HG03095 (cell line): ENCODE results near the gene NEO1.

Experiments used
- ATAC-seq: cut with Tn5 transposase; IDR thresholded peaks from one replicate; pipeline ENCODE4 v1.9.1; 2021; ENCODE audit warnings: moderate library complexity; ENCODE audit not compliant: unreplicated experiment

The NEO1 gene, protein sequence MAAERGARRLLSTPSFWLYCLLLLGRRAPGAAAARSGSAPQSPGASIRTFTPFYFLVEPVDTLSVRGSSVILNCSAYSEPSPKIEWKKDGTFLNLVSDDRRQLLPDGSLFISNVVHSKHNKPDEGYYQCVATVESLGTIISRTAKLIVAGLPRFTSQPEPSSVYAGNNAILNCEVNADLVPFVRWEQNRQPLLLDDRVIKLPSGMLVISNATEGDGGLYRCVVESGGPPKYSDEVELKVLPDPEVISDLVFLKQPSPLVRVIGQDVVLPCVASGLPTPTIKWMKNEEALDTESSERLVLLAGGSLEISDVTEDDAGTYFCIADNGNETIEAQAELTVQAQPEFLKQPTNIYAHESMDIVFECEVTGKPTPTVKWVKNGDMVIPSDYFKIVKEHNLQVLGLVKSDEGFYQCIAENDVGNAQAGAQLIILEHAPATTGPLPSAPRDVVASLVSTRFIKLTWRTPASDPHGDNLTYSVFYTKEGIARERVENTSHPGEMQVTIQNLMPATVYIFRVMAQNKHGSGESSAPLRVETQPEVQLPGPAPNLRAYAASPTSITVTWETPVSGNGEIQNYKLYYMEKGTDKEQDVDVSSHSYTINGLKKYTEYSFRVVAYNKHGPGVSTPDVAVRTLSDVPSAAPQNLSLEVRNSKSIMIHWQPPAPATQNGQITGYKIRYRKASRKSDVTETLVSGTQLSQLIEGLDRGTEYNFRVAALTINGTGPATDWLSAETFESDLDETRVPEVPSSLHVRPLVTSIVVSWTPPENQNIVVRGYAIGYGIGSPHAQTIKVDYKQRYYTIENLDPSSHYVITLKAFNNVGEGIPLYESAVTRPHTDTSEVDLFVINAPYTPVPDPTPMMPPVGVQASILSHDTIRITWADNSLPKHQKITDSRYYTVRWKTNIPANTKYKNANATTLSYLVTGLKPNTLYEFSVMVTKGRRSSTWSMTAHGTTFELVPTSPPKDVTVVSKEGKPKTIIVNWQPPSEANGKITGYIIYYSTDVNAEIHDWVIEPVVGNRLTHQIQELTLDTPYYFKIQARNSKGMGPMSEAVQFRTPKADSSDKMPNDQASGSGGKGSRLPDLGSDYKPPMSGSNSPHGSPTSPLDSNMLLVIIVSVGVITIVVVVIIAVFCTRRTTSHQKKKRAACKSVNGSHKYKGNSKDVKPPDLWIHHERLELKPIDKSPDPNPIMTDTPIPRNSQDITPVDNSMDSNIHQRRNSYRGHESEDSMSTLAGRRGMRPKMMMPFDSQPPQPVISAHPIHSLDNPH (N-terminal part only)

DNA sequence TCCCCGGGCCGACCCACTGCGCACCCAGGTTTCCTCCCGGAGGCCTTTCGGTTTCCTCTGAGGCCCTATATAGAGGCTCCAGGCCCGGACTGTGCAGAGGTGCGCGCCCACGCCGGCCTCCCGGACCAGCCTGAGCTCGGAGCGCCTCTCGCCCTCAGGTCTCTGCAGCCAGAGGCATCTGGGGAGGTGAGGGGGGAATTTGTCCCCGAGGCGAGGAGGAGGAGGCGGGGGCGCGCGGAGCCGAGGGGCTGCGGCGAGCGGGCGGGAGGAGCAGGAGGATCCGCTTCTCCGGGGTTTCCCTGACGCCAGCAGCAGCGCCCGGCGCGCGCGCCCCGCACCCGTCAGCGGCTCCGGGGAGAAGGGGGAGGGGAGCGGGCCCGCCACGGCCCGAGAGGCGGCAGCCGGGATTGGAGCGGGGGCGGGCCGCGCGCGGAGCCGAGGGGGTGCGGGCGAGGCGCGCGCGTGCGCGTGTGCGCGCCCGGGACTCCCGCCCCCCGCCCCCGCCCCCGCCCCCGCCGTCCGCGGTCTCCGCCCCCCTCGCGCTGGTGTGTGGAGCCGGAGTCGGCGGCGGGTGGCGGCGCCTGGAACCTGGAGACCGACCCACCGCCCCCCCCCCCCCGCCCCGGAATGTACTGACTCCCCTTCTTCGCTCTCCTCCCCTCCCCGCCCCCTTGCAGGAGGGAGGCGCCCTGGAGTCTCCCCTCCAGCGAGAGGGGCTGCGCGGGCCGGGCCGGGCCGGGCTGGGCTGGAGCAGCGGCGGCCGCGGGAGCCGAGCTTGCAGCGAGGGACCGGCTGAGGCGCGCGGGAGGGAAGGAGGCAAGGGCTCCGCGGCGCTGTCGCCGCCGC is at the start of gene NEO1:
NEO1 (plus strand) TSS at position 657 of the 846 bp plus-strand sequence. CDS start 213 bp downstream, outside the sequence.
- ATAC-seq = peak; percentile 60

DNA sequence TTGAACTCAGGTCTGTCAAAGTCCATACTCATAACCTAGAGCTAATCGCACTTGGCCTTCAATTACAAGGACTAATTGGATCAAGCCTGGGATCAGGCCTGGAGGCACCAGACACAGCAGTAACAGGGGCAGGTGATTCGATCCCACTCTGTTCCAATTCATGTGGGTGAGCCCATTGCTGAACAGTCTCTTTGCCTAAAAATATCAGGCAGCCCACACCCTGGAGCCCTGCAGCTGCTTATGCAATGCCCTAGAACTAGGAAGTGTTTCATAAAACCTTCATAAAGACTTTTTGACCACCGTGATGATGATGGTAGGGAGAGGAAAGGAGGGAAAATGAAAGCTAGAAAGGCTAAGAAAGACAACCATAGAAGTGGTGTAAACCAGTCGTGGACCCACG is 47.8 kb upstream of the NEO1 start:
- ATAC-seq = no peak

DNA sequence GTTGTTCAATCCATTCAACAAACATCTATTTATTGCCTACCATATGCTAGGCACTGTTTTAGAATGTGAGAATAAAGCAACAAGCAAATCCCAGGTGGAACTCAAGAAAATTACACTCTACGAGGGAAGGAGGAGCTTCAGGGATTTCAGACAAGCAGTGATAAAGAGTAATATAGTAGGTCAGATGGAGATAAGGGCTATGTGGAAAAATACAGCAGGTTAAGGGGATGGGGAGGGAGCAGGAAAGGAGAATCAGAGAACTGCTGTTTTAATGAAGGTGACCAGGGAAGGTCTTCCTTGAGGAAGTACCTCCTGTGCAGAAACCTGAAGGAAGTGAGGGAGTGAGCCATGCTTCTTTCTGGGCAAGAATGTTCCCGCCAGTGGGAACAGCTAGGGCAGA is 47.2 kb upstream of the NEO1 start:
- ATAC-seq = no peak

DNA sequence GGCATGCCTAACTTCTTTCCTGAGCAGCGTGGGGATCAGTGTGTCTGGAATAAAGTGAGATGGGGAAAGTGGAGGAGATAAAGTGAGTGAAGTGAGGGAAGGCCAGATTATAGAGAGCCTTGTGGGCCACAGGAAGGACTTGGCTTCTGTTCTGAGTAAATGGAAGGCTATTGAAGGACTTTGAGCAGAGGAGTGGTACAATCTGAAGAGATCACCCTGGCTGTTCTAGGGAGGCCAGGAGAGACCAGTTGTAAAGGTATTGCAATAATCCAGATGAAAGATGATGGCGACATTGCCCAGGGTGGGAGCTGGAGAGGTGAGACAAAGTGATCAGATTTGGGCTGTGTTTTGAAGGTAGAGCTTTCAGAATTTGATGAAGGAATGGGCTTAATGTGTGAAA is 46.8 kb upstream of the NEO1 start:
- ATAC-seq = no peak

DNA sequence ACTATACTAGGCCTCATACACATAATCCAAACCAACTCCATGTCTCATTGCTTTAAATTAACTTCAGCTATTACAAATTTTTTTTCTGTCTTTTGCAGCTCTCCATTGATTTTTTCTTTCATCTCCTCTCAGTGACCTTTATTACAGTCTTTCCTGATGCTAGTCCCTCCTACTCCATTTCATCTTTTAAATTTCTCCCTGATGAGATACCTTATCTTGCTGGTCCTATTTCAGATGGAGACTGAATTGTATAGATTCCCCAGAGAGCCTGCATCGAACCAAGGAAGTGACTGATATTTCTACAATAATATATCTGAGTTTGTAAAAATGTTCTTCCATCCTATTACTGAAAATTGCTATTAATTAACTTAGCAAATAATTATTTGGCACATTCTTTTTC is 45.7 kb upstream of the NEO1 start:
- no peak for ATAC-seq

DNA sequence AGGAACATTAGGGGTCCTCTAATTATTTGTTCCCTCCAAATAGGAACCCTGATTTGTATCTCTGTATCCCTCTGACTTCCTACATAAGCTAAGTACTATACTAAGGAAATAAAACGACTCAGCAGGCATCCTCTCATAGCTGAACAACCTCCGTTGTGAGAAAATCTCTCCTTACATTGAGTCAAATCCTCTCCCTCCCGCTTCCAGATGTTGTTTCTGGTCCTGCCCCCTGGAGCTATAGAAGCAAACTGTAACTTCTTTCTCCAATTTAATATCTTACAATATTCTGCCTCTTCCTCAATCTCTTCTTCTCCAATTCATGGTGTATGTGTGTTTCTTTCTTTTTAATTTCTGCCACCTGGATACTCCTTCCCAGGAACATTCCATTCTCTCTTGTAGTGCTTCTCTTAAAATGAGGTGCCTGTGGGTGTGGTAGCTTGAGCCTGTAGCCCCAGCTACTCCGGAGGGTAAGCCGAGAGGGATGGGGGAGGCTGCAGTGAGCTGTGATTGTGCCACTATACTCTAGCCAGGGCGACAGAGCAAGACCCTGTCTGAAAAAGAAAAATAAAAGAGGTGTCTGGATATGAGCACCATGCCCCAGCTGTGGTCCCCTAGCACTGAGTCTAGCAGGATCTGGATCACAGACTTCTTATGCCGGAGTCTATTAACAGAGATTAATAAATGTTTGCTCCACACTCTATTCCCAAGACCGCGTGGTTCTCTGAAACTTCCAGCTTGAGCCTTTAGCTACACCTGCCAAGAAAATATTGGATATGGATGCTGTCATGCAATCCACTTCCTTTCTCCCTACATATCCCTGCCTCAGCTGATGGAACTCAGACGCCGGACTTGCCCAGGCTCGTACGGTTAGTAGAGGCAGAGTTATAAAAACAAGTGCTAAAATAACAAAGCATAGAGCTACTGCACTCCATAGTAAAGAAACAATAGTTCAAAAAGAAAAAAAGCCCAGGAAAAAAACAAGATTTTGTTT is 42.9 kb upstream of the NEO1 start:
- ATAC-seq = no peak

DNA sequence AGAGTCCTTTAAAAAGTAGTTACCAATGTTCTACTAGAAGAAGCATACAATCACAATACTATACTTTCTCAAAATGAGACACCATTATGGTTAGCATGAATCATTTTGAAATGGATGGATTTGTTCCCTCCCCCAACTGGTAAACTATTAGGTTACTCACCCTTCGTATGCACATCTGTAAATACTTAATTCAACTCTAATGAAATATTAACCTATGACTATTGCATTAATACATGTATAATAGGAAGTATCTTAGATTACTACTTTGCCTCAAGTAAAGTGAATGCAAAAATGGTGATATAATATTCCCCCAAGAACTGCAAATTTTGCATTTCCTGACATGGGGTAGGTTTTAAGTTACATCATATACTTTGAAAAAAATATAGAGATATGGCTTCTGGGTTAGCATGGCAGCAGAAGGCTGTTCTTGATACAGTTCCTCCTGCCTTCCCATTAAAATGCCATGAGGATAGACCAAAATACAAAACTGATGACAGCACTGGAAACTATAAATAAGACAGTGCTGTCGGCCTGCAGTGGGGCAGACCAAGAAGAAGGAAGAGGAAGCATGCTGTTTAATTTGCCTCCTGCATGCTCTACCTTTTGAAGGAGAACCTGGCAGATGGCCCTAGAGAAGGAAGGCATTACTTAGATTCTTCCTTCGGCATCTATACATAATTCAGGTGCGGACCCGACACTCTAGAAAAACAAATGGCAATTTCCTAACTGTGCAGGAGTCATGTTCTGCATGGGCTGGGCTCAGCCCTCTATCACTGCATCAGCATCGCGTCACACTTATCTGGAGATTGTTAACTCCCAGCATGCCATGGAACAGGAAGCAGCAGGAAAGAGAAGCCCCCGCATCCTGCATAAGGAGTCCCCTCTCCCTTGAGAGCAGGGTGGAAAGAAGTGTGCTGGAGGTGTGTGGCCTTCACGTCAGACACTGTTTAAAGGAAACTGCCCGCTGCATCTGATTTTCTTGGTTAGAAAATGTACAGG is 41.8 kb upstream of the NEO1 start:
- ATAC-seq = no peak

DNA sequence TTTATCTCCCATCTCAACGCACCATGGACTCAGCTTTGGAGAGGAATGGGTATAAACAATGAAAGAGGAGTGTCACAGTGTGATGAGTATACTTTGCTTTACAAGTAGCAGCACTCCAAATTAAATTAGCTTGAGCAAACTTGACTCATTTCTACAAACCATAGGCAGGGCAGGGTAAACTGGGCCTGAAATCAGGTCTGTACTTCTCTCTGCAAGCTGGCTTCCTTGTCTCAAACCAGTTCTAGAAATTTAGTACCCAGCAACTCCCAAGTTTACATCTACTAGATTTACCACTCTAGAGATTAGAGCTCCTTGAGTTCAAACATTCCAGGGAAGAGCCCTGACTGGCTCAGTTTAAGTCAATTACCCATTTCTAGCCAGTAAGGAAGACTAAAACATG is 37.4 kb upstream of the NEO1 start:
- ATAC-seq = no peak

DNA sequence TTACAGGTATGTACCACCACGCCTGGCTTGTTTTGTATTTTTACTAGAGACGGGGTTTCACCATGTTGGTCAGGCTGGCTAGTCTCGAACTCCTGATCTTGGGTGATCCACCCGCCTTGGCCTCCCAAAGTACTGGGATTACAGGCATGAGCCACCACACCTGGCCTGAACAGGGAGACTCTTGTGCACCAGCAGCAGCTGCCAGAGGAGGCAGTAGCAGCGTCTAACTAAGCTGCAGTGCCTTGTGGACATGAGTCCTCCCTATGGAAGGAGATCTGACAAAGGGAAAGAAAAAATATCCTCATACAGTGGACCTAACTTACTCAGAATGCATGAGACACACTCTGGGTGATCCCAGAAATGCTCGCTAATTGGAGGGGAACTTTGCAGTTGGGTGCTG is 36.8 kb upstream of the NEO1 start:
- ATAC-seq = no peak

DNA sequence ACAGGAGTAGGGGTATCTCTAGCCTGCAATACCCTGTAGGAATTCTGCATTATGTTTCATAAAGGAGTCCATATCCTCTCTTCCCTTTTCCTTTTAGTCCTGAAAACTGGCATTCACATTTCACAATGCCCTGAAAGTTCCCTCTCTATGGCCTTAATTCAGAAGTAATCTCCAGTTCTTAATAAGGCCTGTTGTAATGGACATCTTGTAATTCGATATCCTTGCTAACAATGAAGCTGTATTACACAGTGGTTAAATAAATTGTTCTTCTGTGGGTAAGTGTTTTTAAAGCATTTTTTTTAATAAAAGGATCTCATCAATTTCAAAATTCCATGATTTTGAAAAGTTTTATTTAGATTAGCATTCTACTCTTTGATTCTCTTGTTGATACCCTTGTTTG is 34.3 kb upstream of the NEO1 start:
- no peak for ATAC-seq

DNA sequence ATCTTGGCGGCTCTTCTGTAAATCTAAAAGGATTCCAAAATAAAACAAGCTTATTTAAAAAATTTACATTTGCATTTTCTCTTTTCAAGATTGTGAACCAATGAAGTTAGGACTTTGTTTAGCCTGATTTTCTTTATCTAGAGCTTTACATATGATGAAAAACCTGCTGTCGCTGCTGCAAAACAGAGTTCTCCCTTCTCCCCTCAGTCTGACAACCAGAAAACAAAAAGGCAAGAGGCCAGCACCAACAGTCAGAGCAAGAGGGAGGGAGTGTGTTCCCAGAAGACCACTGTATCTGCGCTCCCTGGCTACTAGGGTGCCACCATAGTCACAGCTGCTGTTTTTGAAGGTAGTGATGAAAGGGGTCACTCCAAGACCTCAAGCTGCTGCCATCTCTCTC is 33.1 kb upstream of the NEO1 start:
- ATAC-seq = no peak

DNA sequence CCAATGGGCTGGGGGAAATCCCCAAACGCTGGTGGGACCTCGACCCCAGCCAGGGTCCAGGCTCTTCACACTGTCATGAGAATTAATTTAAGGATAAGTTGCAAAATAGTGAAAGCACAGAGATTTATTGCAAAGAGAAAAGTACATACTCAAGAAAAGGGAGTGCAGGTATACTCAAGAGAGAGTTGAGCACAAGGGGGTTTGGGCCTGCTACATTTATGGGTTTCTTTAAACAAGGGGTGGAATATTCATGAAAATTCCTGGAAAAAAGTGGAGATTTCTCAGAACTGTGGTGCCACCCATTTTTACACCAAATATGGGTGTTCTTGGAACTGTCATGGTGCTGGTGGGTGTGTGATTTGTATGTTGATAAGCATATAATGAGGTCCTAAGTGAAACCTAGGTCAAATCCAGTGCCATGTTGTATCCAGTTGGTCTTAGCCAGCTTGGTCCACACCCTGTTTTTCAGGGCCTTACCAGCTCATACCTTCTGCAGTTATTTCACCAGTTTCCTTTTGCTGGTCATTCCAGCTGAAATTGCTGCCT is 32.6 kb upstream of the NEO1 start:
- ATAC-seq = no peak

DNA sequence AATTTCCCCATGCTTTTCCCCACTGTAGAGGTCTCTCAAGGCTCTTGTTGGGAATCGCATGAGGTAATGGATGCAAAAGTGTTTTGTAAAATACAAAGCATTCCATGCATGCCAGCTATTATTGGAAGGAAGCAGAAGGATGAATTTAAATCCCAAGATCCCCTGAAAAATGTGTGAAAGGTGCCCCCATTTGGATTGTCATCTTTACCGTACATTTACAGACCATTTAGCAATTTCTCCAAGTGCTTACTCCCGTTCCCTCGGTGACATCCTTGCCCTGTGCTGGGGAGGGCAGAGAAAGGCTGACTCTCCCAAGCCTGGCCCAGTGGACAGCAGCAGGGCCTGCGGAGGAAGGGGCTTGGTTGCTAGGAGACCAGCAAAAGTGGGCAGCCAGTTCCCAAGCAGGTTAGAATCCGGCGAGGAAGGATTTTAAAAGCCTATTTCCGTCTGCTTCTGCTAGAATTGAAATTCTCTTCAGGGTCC is 31.1 kb upstream of the NEO1 start:
- ATAC-seq = no peak

DNA sequence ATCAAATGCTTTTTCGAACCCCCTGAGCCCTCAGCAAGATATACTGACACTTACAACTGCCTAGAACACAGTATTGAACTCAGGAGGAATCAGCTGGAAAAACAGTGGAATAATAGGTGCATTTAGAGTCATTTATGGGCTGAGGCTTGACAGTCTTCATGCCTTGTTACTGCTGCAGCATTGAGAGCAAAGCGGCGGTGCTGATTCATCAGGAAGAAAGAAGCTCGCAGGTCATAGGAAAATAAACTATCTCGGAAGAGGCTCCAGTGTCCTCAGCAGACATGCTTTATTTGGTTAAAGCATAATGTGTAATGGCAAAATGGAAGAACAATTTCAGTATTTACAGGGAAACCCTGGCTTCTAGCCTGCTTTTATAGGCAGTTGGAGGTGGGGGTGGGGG is 30.1 kb upstream of the NEO1 start:
- ATAC-seq = no peak

DNA sequence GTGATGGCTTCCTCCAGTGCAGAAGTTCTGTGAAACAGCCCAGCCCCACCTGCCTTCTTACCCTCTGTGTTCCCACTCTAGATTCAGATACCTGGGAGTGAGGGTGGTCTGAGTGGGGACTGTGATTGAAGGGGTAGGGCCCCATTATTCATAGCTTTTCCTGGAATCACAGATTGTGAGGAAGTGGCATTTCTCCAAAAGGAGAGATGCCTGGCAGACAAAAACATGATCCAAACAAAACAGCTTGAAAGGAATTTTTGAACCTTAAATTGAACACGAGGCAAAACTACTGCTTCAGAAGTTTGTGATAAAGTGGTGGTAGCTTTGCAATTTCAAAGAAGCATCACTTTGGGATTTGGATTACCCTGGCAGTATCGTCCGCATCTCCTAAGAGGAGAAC is 29.2 kb upstream of the NEO1 start:
- no peak for ATAC-seq

DNA sequence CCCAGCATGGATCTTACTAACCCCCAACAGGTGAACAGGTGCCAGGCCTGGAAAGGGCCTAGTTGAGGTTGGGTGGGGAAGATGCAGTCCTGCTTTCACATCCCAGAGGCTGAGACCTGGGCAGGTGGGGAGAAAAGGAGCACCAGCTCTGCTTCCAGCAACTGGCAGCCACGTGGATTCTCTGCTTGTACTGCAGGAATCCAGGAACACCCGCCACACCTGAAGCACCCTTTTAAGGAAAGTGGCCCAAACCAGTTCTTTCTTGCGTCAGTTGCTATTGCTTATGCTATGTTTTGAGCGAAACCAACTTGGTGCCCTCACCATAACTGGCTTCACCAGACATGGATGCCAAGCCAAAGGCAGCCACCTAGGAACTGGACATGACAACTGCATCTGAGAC is 28.1 kb upstream of the NEO1 start:
- no peak for ATAC-seq

DNA sequence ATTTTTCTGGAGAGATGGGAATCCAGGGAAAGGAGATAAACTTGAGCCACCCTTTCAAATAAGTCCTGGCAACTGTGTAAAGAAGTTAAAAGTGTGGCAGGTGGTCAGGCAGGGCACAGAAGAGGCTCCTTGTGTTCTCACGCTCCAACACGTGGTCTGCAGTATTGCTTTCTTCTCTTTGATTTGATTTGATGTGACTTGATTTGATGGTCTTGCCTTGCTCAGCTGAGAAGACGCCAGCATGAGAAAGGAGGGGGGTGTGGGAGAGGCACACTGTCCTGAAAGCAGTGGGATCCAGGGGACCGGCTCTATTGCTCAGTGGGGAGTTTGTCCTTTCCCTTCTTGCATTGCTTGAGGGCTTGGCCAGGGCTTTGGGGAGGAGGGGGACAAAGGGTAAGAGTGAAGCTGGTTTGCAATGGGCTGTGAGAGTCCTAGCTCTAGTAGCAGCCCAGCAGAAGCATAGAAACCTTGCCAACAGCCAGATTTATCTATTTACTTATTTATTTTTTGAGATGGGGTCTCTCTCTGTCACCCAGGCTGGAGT is 25.7 kb upstream of the NEO1 start:
- no peak for ATAC-seq
